ENCODE measurements around the gene RPL13A.

RPL13A gene

DNA sequence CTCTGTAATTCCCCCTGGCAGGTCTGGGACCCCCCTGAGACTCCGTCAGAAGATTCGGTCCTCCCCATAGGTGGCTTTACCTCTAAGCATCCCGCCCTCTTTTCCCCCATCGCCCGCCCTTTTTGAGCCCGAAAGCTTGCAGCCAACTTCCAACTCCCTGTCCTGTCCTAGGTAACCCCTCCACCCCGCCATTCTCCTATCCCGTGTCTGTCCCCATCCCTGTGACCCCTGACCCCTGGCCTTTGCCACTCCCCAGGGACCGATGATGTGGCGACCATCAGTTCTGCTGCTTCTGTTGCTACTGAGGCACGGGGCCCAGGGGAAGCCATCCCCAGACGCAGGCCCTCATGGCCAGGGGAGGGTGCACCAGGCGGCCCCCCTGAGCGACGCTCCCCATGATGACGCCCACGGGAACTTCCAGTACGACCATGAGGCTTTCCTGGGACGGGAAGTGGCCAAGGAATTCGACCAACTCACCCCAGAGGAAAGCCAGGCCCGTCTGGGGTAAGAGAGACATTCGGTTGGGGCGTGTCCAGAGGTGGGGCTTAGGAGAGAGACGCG lies 40.9 kb downstream of the RPL13A start:
- no peak for DNase-seq (ENCODE audit: low read depth)
- no peak for TF ChIP-seq CTCF (IDR thresholded peaks at IDR 0.05; ENCODE audit: control insufficient read depth, extremely low read depth, insufficient read depth)
- H3K4me3 ChIP-seq (ENCODE audit: low read depth, low read length): peak overlapping the region; percentile 44

DNA sequence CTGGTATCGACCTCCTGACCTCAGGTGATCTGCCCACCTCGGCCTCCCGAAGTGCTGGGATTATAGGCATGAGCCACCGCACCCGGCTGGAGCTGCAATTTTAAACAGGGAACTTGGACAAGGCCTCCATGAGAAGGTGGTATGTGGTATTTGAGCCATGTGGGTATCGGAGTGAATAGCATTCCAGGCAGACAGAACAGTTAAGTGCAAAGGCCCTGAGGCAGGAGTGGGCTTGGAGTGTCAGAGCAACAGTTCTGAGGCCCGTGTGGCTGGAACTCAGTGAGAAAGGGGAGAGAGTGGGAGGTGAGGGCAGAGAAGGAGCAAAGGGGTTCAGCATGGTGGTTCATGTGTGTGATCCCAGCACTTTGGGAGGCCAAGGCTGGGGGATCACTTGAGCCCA lies 43.3 kb downstream of the RPL13A start:
- TF ChIP-seq CTCF (IDR thresholded peaks at IDR 0.05; ENCODE audit: control insufficient read depth, extremely low read depth, insufficient read depth): no peak
- no peak overlapping the region for H3K4me3 ChIP-seq (ENCODE audit: low read depth, low read length)
- DNase-seq (ENCODE audit: low read depth): no peak

- peak overlapping the region; percentile 62 for H3K4me3 ChIP-seq (ENCODE audit: low read depth, low read length)
- TF ChIP-seq CTCF (IDR thresholded peaks at IDR 0.05; ENCODE audit: control insufficient read depth, extremely low read depth, insufficient read depth): peak; percentile 39
- no peak for DNase-seq (ENCODE audit: low read depth)
These were observed 46.4 kb downstream of the RPL13A start for GRCh38 chr19:49533551-49534488.

DNA sequence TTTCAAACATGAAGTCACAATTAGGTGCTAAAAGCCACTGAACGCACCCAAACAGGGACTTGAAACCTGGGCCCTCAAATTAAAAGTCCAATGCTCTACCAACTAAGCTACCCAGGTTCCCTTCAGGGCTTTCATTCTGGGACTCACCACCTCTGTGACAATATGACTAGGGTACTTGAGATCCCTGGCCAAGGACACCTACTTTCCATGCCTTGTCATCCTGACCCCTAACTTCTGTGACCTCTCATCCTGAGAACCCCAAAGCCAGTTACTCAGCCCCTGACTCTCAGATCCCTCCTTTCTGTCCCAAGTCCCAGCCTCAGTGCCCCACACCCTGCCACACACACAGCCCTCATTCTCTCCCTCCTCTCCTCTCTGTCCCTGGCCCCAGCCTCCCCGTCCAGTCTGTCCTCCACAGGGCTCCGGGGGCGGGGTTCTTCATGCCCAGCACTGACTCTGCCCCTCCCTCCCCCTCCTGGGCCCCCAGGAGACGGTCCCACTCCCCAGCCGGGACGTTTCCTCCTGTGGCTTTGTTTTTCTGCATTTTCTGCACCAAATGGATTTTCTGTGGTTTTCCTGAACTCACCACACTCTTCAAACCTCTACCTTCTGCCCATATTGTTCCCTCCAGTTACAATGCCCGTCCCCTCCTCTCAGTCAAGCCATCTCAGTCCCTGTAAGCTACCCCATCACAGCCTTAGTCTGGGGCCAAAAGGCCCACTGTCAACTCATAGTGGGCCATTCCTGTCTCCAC lies 47.4 kb downstream of the RPL13A start:
- peak overlapping the region; percentile 62 for H3K4me3 ChIP-seq (ENCODE audit: low read depth, low read length)
- no peak for TF ChIP-seq CTCF (IDR thresholded peaks at IDR 0.05; ENCODE audit: control insufficient read depth, extremely low read depth, insufficient read depth)
- no peak for DNase-seq (ENCODE audit: low read depth)

DNA sequence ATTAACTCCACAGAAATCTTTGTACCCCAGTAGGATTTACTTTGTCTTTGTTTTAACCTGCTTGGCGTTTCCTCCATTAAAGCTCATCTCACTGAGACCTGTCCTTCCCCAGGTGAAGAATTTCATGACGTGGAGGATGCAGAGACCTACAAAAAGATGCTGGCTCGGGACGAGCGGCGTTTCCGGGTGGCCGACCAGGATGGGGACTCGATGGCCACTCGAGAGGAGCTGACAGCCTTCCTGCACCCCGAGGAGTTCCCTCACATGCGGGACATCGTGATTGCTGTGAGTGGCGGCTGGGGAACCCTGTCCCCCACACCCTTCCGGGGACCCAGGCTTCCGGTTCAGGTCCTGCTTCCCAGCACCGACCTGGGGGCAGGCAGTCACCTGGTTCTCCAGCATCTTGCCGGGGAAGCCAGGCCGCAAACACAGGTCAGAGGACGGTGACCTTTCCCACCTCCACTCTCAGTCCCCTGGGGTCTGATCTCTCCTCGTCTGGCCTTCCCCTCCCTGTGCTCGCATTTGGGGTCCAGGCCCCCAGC lies 49.6 kb downstream of the RPL13A start:
- TF ChIP-seq CTCF (IDR thresholded peaks at IDR 0.05; ENCODE audit: control insufficient read depth, extremely low read depth, insufficient read depth): no peak
- H3K4me3 ChIP-seq (ENCODE audit: low read depth, low read length): no peak overlapping the region
- no peak for DNase-seq (ENCODE audit: low read depth)

GRCh38 chr19:49538643-49539042 lies 51.2 kb downstream of the RPL13A start:
- TF ChIP-seq CTCF (IDR thresholded peaks at IDR 0.05; ENCODE audit: control insufficient read depth, extremely low read depth, insufficient read depth): no peak
- no peak for DNase-seq (ENCODE audit: low read depth)
- H3K4me3 ChIP-seq (ENCODE audit: low read depth, low read length): no peak overlapping the region

All from LNCaP clone FGC (cell line).